HG03139 (cell line): Measurements from ENCODE around the gene STK32B.

Experiments
- ATAC-seq: cut with Tn5 transposase; IDR thresholded peaks from one replicate; pipeline ENCODE4 v1.9.1; 2021; ENCODE audit not compliant: unreplicated experiment

STK32B gene

DNA sequence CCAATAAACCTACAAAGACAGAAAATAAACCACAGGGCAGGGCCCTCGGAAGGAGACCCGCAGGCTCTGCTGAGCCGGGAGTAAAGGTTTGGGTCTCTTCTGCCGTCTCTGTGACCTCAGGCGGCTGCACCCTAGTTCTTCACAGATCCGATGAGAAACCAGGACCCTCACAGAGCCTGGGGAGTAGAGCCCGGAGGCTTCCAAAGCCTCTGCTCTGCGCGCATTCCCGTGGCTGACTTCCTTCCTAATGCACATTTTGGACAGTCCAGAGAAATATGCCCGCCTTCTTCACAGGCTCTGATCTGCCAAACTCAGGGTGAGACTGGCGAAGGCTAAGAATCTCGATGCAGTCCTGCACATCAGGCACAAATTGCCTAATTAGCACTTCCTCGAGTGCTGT, 411.6 kb downstream of the STK32B start:
- no peak for ATAC-seq

DNA sequence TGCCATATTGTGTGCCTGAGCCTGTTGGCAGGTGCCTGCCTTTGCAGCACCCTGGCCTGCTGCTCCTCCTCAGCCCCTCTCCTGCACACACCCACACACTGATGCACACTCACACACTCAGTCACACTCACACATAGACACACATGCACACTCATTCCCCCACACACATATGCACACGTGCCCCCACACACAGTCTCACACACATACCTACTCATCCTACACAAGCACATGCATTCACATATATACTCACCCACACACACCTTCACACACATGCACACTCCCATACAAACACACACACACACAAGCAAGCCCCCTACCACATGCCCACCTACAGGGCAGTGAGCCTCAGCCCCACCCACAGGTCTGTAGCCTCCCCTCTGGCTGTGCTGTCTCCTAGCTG, 412.1 kb downstream of the STK32B start:
- no peak for ATAC-seq

DNA sequence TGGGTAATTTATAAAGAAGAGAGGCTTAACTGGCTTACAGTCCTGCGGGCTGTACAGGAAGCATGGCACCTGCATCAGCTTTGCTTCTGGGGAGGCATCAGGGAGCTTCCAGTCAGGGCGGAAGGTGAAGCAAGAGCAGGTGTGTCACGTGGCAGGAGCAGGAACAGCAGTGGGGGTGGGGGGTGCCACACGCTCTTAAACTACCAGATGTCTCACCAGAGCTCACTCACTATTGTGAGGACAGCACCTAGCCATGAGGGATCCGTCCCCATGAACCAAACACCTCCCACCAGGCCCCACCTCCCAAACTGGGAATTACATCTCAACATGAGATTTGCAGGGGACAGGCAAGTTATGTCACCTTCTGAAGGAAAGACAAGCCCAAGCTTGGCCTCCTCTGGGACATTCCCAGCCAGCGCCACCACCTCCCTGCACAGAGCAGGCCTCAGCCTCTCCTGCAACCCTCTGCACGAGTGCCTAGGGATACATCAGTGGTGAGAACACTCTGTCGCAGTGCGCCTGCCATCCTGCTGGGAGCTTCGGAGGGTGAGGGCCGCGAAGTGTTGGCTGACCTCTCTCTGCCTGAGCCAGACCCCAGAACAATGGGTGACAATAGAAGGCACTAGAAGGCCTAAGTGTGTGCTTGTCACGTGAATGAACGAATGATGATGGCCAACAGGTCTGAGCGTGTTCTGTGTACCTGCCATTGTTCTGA, 412.8 kb downstream of the STK32B start:
- no peak for ATAC-seq

DNA sequence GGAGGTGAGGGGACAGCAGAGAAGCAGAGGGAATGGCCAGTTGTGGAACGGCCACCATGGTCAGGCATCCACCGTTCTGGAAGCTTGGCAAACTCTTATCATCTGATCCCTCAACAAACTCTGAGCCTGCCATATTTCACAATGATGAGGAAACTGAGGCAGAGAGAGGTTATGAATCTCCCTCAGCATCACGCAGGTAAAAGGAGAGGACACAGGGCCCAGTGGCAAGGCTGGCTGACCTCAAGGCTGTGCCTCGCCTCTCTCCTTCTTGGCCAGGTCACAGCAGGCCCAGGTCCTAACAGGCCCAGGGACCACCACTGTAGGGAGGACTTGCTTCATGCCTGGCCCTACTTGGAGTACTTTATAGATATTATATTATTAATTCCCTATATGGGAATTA, 414.2 kb downstream of the STK32B start:
- ATAC-seq = no peak

DNA sequence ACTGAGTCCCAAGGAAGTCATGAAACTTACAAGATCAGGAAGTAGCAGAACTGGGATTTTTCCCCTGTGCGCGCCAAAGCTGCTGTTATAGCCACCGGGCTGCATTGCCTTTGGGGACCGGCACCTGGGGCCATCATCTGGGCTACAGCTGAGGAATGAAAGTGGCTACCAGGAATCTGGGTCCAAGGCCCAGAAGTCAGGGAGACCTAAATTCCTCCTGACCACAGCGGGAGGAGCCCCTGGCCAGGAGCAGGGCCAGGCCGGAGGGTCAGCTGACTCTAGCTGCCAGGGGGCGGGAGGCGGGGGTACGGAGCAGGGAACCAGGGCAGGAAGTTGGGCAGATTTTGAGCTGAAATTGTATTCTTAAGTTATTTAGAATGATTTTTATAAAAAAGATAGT, 414.7 kb downstream of the STK32B start:
- ATAC-seq = no peak

DNA sequence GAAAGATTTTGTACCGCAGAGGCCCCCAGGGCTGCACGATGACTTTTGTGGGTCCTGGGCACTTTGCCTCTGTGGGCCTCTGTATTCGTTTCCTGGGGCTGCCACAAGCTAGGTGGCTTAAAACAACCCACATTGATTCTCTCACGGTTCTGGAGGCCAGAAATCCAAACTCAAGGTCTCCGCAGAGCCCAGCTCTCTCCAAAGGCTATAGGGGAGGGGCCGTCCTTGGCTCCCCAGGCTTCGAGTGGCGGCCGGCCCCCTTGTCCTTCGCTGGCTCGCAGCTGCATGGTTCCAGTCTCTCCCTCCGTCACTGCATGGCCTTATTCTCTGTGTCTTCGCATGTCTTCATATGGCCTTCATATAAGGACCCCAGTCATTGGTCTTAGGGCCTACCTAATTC, 415.8 kb downstream of the STK32B start:
- no peak for ATAC-seq

DNA sequence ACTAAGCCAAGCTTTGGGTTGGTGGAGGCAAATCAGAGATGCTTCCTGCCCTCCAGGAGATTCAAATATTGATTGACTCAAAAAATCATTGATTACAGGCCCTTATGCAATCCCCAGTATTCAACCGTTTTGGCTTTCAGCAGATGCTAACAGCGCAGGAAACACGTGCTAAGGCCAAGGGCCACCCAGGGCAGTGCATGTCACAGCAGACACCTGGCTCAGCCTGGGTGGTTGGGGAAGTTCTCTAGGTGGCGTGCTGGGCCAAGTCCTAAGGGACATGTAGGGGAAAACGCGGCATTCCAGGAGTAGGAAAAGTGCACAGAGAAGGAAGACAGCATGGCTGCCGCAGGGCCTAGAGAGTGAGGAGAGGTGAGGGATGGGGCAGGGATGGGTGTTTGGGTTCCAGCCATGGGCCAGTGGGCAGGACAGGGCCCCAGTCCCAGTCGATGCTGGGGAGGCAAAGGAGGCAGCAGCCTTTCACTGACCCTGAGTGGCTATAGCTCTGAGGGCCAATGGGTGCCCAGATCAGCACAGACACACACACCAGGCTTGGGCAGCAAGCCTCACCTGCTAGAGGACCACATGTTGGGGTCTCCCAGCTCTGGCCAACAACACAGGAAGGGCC, 418.0 kb downstream of the STK32B start:
- no peak for ATAC-seq

DNA sequence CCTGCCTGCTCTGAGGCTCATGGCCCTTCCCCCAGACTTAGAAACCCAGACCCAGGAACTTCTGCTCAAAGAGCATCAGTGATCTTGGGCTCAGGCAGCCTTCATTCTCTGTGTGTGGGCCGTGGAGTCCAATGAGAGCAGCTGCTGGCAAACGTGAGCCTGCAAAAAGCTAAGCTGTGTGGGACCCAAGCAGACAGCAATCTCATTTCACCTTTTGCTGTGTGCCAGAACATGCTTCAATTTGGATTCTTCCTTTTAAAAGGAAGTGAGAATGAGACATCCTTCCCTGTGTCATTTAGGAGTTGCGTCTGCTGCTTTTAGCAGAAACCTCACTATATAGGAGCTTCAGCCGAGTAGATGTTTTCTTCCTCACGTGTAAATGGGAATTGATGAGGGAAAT, 418.6 kb downstream of the STK32B start:
- ATAC-seq = no peak

DNA sequence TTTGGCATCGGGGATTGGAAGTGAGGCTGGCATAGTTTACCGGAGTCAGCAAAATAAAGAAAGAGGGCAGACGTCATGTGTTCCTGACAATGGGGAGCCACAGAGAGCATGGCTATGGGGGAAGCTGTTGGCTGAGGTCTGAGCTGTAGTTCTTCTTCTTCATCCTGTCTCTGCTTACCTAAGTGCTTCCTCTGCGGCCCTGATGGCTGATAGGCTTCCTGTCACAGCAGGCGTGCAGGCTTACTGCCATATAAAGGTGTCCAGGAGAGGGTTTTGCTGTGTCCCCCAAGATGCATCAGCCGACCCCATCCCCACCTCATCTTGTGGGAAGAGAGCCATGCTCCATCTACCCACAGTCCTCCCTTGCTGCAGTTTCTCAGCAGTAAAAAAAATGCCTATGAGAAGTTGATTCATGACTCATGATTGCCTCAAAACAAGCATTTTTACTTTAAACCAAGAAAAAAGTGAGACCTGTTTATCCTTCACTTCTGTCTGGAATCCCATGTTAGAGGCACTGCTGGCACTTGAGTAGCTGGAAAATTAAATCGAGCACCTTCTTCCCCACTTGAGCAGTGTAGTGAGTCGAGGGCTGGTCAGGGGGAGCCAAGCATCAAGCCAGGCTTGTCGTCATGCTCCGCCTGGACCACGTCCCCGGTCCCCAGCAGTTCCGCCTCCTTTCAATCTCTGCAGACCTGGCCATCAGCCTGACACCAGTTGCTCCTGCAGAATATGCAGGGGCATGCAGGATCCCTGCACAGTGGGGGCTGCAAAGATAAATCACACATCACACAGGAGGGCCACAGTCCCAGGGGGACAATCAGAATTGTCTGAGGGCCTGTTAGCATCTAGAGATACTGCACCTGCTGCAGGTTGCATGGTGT, 419.3 kb downstream of the STK32B start:
- no peak for ATAC-seq

DNA sequence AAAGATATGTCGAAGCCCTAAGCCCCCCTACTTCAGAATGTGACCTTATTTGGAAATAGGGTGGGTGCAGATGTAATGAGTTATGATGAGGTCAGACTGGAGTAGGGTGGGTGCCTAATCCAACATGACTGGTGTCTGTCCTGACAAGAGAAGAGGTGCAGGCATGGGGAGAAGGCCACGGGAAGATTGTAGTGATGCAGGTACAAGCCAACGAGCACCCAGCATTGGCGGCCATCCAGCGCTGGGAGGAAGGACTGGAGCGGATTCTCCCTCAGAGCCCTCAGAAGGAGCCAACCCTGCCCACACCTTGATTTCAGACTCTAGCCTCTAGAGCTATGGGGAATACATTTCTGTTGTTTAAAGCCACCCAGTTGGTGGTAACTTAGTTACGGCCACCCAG, 419.9 kb downstream of the STK32B start:
- no peak for ATAC-seq

DNA sequence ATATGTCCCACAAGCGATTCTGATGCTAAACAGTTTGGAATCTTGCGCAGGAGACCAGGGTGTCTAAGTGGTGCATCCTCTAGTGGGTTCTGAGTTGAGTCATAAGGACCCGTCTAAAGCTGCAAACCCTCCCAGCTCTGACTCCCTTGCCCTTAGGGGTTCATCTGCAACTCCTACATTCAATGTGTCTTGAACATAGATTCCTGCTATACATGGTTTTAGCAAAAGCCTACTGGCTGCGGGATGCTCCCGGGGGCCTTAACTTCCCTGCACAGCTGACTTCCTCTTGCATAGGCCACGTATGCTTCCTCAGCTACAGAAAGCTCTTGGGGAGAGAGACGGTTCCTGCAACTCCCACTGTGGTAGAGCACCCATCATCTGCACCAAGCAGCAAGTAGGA, 420.4 kb downstream of the STK32B start:
- ATAC-seq = no peak

DNA sequence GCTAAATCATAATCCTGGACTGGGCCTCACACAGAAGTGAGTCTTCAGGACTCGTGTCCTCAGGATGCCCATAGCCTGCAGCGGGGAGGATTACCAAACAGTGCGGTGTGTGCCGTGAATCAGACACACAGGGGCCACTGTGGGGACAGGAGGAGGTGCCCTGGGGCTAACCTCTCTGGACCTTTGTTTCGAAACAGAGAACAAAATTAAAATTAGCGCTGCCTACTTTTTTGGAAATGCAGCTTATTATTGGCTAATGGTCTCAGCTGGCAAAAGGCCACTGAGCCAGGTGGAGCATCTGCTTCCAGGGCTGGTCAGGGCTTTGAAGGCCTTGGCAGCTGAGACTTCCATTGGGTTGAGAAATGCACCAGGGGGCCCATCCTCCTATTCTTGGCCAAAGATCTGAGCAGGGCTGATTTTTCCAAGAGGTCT, 420.9 kb downstream of the STK32B start:
- ATAC-seq = no peak

DNA sequence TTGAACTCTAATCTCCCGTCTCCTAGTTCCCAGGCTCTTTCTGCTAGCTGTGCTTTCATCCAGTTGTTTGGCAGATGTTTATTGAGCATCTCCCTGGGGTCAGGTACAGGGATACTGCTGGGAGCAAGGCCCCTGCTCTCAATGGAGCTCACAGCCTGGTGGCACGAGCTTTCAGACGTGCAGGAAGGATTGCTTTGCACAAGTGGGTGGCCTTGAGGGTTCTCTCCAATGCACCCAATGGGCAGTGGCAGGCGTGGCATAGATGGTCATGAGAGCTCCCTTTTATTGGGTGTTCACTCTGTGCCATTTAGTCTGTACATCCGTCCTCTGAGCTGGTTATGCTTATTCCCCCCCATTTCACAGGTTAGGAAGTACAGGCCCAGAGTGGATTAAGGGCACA, 421.8 kb downstream of the STK32B start:
- ATAC-seq = no peak

DNA sequence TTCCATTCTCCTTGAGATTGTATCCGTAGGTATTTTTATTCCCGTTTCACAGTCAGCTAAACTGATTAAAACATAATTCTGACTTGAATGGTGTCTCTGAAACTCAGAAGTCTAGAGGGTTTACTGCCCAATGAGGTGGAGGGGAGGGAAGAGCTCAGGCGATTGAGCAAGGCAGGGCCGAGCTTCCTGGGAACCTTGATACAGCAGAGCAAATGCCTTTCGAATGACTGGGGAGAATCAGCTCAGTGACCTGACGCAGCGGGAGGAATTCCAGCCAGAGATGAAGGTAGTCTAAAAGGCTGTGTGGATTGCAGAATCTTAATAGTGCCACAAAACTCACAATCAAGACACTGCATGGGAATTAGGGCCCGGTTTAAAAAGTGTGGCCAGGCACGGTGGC, 423.5 kb downstream of the STK32B start:
- no peak for ATAC-seq

DNA sequence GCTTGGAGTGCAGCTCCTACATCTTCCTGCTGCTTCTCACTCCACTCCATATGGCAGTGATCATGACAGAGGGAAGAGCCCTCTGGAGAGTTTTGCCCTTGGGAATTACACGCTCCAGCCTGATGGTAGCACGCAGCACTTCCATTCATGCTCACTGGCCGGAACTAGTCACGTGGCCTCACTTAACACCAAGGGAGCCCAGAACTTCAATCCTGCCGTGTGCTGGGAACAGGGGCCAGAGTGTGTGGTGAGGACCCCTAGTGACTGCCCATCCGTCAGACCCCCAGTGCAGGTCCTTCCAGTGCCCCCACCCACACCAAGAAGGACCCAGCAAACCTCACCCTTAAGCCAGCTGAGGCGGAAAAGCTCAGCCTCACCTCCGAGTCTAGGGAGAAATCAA, 426.3 kb downstream of the STK32B start:
- no peak for ATAC-seq

DNA sequence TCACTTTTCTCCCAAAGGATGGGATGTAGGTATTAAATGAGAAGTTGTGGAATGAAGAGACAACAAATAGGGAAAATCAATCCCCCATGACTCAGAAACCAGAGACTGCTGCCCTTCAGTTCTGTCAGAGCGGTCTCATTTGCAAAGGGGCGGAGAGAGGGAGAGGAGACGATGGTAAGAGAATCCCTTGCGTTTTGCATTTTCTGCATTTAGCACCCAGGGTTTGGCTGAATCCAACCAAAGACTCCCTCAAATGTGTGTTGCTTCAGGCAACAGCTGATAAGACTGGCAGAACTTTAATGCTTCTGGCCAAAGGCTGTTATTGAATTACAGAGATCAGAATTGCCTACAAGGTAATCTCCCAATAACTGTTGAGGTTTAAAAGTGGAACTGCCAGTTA, 426.9 kb downstream of the STK32B start:
- no peak for ATAC-seq

DNA sequence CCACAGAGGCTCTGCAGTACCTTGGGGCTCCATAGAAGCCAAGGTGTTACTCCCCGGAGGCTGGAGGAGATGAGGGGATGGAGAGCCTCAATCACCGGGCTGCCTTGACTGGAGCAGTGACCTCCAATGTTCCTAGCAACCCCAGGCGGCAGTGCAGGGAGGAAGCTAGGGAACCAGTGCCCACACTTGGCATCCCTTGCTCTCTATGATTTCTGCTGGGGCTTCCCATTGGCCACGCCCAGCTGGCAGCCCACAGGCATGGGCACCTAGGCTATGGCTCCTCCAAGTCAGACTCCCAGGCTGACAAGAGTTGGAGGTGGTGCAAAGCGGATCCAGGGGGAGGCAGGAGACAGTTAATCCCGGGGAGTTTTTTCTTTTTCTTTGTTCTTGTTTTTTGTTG, 427.4 kb downstream of the STK32B start:
- ATAC-seq = no peak

DNA sequence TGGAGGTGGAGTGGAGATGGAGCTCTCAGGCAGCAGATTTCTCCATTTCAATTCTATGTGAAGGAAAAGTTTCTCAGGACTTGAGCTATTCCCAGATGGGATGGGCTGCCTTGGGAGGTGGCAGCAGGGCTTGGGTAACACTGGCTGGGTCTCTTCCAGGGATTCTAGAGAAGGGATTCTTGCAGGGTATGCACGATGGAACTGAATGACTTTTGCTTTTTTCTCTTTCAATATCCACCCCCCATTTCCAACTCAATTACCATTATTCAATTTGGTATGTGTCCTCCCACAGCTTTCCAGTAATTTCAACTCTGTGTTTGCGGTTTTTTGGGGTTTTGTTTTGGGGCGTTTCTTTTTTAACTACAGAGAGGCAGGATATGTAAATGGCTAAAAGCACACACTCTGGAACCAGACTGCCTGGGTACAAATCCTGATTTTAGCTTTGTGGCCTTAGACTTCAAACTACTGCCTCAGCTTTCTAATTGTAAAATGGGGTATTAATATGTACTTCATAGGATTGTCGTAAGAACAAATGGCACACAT, 428.3 kb downstream of the STK32B start:
- ATAC-seq = no peak

DNA sequence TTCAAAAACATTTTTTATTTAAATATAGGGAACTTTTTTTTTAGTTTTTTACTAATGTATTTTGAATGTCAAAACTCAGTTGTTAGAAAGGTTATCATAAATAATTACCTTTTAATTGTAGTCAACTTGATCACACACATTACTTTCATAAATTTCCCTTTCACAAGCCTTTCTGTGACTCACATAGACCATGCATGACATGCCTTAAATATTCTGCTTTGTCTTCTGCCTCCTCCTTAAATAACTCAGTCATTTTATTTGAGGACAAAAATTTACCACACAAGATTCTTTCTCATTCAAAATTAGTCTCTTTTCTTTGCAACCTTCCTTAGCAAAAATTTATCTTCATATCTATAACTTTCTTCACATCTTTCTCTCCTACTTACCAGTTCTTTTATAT, 437.1 kb downstream of the STK32B start:
- no peak for ATAC-seq

DNA sequence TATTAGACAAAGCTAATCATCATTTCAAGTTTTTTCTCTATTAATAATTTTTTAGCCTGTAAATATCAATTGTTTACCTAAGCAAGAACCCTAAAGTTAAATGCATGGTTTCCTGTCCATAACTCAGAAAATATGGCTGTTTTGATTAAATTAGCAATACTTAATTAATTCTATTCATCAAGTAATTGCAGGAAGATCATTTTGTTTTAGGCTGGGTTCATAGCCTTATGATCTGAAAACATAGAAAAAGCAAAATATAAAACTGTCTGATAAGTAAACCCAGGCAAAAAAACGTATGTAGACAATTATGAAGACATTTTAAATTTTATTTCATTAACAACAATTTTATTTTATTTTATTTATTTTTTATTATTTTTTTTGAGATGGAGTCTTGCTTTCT, 438.0 kb downstream of the STK32B start:
- no peak for ATAC-seq

DNA sequence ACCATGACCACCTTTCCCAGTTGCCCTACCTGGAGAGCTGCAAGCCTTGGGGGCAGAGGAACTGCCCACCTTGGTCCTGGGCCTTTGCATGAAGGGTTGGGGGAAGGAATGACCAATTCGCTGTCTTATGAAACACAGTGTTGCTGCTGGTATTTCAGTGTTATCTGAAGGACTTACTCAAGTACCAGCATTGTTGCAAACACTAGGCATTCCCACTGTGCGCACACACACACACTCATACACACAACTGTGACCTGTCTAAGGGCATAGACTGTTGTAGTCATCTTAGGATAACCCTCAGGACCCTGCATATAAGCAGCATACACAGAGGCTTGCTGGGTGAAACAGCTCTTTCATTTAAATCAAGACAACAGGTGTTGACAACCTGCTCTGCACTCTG, 446.2 kb downstream of the STK32B start:
- no peak for ATAC-seq

DNA sequence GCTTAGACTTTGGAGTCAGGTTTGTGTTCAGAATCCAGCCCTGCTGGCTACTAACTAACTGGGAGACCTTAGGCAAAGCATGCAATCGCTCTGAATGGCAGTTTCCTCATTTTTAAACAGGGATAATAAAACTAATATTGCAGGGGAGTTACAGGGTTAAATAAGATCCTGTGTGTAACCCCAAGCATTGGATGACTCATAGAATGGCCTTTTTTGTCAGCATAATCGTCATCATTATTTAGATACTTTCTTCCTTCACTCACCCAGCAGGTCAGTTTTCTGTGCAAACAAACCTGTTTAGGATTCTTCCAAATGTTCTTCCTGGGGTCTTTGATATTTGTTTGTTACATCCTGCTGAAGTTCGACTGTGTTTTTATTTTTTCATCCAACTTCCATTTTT, 448.9 kb downstream of the STK32B start:
- ATAC-seq = no peak
